ENCODE measurements around the gene CMYA5.

Gene CMYA5

DNA sequence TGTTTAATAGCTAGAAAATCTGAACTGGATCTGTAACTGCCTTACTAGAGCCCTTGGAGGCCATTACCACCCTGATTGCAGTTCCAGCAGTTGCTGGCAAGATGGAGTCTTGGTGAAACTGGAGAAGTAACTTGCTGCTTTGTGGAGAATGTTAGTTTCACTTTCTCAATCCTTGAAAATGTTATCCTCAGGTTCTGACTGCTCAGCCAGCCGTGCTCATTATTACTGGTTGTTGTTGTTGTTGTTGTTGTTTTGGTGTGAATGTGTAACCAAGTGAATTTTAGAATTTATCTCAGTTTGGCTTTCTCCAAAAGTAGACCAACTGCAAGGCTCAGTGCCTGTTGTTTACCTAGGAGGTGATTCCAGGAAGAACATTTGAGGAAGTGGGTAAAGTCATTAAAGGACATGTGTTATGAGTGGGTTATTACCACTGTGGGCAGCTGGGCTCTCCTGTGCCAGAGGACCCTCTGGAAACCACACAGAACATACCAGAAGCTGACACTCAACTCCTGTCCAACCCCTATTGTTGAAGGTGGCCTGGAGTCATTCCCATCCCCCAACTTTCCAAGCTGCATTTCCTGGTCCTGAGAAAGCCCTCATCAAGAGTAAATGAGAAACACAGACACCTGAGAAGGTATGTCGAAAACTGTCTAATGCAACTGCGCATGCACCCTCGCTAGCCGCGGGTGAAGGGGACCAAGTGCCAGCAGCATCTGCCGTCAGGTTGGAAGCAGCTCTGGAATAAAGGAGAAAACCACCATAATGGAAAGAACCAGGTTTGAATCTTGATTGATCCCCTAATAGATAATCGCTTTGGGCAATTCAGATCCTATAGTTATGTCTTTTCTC is 111.6 kb downstream of the CMYA5 start:
- no peak for DNase-seq

DNA sequence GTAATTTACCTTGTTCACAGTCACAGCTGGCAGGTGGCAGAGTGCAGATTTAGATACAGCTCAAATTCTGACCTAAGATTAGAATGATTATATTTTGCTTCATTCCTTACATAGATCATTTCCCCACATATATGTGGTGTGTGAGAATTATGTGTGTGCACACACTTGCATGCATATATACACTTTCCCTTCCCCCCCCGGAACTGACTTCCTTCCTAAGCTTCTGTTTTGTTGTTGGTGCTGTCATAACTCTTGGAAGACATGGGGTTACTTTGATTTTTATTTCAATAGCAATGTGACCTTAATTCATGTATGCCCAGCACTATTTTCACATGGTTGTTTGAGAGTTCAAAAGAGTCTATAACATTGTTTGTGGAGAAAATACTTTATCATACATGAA is 112.8 kb downstream of the CMYA5 start:
- DNase-seq = no peak

DNA sequence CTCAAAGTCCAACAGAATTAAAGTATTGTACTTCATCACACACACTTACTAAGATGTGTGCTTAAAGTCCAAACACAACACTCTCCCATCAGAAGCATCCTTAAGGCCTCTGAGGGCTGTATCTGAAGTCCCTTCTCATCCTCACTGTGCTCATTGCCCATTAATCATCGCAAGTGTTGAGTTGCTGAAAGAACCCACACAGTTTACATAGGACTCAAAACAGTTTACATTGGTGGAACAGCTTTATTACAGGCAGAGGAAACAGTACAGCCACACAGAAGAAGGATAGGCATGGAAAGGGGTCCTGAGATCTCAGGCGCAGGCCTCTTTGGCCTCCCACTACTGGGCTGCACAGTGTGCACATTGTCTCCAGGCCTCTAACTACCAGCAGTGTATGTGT is 113.4 kb downstream of the CMYA5 start:
- no peak for DNase-seq

DNA sequence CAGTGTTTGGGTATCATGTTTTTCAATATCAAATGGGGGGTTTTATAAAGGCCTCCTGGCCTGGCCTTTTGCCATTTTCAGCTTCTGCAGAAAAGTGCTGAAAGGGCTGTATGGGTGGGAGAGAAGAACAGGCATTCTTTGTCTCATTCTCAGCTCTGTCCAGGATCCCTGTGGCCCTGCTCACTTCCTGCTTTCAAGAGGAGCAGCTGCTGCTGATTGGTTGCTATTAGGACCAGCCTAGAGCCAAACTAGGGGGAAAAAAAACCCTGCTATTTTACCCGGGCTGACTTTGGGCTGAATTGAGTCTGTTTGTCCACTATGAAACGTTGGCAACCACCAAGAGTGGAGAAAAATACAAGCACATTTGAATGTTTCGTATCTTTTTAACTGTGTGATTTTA is 117.1 kb downstream of the CMYA5 start:
- no peak for DNase-seq

DNA sequence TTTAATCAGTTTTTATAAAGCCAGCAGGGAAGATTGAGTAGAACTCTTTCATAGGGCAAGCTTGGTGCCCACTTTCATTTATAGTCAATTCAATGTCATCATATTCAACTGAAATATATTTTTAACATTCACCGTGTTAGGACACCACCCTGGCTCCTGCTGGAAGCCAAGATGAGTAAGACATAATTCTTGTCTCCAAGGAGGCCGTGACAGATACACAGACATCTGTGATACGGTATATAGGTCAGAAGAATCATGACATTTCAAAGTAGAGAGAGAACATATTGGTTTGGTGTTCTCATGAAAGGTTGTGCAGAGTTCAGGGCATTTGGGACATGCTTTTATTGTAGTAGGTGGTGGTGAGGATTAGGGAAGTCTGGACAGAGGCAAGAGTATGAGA is 120.1 kb downstream of the CMYA5 start:
- DNase-seq = no peak

DNA sequence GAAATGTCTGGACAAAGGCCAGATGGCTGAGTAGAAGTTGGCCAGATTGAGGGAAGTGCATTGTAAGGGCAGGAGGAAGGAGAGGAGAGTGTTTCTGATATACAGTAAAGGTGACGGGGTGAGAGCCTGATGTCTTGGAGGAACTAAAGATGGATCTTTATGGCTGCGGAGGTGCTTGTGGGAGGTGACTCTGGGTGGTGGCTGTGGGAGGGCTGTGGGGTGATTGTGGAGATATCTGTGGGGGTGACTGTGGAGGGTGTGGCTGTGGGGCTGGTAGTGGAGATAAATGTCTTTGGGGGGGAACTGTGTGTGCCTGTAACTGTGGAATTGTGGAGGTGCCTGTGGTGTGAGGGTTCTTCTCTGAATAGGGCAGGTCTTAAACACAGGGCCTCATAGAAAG is 121.4 kb downstream of the CMYA5 start:
- no peak for DNase-seq

DNA sequence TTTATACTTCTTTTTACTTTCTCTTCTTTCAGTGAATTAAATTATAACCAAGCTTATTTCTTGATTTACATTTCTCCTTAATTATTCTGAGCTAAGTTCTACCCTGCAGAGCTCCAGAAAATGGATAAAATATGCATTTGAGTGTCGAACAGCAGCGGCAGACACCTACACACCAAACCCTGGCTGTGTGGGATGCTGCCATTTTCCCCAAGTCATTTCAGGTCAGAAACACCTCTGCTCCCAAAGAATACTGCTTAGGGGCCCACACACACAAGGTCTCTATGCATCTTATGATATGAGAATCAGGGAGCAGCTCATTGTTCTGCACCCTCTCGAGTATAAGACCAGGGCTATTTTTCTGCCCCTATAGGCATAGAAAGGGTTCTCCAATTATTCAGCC is 122.3 kb downstream of the CMYA5 start:
- DNase-seq = no peak

DNA sequence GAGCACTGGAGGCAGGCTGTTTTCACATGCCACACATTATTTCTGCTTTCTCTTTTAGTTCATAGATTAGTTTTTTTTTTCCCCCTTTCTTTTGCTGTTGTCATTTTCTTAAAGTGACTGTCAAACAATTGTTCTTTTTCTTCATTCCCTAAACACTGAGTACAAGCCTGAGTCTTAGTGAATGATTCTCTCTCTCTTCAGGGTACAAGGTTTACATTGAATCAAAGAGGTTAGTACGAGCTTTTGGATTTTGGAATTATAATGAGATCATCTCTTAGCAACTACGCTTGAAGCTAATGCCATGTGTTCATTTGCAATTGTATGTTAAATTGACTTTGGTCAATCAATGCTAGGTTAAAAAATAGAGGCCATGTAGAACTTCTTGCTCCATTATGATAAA is 125.1 kb downstream of the CMYA5 start:
- DNase-seq = no peak

DNA sequence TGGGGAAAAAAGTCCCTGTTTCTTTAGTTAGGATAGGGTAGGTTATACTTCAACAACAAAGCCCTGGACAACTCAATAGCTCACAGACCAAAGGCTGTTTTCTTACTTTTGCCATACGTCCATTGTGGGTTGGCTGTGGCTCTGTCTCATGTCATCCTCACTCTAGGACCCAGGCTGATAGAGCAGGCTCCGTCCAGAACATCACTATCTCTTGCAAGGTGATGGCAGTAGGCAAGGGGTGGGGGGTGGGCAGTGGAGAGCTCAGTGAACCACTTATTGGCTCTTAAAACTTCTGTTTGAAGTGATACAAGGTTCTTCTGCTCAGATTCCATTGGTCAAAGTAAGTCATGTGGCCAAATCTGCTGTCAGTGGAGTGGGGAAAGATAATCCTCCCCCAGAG is 126.4 kb downstream of the CMYA5 start:
- DNase-seq = no peak

DNA sequence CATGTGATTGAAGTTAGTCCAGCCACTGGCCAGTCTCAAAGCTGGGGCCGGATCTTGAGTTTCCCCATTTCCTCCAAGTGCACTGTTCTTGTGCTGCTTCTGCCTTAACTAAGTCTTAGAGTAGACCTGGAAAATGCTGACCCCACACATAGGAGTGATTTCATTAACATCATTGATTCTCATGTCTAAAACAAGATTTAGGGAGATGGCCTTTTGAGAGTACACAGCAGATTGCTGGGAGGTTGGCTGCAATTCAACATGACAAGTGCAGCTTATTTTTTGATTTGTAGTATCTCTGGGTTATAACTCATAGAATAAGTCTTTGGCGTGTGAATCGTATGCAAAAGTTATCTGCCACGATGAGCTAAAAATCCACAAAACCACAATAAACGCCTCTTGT is 131.0 kb downstream of the CMYA5 start:
- no peak for DNase-seq

DNA sequence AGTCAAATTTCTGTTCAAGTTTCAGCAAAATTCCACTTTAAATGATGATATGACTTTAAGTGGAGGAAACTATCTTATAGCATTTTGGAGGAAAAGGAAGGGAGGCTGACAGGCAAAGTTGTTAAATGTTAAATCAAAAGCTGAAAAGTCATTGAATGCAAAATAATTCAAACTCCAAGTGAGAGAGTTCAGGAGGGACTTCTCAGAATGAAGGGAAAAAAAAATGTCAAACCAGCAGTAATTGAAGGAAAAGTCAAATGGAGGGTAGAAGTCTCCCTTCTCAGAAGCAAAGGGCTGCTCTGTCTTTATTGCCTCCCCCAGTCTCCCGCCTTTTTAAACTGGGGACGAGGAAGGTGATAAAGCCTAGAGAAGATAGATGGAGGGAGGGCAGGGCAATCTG is 134.8 kb downstream of the CMYA5 start:
- no peak for DNase-seq

DNA sequence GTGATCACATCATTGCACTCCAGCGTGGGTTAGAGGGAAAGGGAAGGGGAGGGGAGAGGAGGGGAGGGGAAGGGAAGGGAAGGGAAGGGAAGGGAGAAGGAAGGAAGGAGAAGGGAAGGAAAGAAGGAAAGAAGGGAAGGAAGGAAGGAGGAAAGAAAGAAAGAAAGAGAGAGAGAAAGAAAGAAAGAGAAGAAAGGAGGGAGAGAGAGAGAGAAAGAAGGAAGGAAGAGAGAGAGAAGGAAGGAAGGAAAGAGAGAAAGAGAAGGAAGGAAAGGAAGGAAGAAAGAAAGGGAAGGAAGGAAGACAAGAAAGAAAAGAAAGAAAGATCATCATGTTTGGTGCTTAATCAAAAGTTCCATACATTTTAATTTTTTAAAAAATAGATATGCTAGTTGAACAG is 136.2 kb downstream of the CMYA5 start:
- no peak for DNase-seq

DNA sequence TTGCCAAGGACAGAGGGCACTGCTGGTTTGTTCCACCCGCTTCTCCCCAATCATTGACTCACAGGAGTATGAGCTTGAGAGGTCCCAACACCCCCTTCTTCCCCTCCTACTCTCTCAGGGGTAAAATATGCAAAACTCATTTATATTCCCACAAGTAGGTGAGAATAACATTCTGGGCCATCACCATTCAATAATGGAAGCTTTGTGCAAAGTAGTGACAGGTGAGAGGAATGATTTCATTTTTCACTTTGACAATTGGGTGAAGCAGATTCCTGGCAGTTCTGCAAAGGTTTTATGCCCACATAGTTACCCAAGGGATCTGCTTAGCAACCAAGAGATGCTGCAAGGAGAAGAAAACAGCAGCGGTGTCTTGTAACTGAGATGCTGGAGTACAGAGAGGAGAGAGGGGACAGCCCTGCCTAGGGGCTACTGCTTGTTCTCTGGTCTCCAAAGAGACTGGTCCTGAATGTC is 137.6 kb downstream of the CMYA5 start:
- DNase-seq = no peak

DNA sequence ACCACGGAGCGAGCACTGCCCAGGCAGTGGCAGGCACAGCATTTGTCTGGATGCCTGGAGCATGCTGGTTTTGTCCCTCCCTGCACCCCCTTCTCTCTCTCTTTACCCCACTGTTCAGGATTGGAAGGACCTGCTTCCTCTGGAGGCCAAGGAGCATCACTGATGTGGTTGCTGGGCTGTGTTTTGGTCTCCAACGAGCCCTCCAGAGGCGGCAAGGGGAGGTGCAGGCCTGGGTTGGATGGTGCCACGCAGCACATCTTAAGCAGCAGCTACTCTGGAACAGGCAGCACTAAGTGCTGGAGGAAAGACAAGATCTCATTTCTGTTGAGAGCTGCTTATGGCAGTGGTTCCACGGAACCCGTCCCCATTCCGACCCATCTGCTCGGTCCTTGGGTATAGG is 139.6 kb downstream of the CMYA5 start:
- DNase-seq = no peak

DNA sequence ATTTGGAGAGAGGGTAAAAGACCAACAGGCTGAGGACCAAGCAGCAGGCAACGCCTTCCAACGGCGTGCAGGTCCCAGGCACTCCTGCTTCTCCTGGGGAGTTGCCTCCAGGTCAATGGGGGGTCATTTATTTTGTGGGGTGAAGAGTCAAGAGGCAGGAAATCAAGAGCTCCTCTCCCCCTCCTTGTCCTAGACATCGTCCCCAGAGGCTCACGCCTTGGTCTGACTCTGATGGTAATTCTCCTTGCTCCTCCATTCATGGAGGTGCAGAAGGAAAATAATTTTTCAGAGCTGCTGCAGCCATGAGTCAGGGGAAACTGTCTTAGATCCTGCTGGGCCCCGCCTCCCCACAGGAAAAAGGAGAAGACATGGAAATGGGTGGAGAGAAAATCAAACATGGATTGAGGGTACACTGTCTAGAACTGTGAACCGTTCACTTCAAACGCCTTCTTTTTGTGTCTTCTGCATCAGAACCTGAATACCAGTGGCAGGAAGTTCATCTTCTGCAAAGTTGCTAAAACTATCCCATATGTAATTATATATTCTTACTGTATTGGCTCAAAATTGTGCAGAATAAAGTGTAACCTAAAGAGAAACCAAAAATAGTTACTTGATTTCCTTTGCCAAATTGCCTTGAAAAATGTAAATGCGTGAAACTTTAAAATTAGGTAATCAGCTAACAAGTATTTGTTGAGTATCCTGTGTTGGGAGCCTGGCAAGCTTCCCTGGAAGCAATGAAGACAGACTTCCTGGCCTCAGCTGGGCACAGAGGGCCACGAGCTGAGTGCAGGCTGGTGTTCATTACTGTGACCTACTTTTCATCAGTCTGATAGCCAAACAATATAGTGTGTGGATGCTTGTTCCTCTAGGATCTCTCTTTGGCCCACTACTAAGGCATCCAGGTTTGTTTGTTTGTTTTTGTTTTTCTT is 142.0 kb downstream of the CMYA5 start:
- no peak for DNase-seq

DNA sequence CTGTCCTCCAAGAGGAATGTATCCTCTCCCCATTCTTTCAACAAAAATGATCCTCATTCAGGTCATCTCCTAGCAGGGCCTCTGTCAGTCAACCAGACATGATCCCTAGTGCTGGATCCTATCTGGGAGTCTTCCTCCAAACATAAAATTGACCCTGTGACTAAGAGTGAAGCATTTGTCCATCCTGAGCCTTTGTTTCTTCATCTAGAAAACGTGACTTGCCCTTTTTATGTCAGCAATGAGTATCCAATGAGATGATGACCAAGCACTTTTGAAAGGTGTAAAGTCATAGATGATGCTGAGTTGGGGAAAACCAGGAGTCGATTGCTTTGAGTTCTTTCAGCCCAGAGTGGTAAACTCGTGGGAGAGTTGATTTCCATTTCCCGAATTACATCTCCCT is 143.3 kb downstream of the CMYA5 start:
- no peak for DNase-seq

DNA sequence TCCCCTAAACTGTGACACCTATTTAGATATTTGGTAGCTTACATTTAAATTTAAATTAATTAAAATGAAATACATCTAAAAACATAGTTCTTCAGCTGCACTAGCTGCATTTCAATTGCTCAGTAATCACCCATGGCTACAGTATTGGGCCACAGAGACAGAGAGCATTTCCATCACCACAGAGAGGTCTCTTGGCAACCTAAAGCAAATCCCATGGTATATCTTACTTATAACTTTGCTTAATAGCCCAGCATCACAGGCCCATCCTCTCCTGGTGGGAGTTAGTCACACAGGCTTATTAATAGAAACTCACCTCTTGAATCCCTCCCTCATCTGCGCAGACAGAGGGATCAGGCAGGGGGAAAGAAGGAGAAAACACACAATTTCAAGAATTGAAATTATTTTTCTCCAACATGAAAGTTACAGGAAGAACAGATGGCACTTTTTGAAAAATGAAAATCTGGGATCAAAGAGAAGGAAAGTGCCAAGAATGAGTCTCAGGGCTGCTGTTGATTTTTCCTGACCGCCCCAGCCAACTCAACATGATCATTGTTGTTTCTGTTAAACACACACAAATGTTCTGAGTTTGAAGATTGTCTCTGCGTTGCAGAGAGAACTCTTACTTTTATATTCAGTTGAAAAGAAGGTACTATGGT is 144.6 kb downstream of the CMYA5 start:
- no peak for DNase-seq

DNA sequence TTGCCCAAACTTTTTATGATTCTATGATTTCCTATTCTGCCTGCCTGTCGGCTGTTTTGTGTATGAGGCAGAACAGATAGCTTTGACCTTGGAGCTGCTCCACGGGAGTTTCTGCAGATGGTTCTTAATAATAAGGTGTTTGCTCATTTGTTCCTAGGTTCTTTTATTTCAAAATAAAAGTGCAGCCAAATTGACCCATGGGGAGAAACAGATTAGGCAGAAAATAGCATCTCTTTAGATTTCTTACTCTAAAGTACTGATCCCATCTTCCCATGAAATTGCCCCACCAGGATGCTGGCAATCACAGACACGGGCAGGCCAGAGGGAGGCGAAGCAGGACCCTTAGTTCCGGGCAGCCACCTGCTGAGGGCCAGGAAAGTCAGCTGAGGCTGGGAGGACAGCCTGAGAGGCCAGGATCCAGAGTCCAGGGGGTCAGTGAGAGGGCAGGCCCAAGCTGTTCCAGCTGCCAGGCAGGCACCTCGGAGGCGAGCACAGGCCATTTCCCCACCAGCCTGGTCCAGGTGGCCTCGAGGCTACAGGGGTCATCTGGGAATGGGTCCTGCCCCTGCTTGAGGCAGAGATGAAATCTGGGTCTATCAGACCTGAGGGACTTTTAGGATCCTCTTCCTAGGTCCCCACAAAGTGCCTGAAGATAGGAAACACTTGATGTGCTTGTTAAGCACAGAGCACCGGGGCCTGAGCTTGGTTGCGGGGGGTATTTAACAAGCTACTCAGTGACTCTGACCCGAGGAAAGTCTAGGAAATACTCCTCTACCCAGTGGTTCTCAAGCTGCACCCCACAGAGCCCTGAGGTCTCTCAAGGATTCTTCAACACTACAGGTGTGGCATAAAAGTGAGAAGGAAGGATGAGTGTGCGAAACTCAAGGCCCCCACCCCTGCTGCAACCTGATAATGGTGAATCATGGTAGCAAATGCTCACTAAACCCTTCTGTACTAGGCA is 145.4 kb downstream of the CMYA5 start:
- DNase-seq = no peak

DNA sequence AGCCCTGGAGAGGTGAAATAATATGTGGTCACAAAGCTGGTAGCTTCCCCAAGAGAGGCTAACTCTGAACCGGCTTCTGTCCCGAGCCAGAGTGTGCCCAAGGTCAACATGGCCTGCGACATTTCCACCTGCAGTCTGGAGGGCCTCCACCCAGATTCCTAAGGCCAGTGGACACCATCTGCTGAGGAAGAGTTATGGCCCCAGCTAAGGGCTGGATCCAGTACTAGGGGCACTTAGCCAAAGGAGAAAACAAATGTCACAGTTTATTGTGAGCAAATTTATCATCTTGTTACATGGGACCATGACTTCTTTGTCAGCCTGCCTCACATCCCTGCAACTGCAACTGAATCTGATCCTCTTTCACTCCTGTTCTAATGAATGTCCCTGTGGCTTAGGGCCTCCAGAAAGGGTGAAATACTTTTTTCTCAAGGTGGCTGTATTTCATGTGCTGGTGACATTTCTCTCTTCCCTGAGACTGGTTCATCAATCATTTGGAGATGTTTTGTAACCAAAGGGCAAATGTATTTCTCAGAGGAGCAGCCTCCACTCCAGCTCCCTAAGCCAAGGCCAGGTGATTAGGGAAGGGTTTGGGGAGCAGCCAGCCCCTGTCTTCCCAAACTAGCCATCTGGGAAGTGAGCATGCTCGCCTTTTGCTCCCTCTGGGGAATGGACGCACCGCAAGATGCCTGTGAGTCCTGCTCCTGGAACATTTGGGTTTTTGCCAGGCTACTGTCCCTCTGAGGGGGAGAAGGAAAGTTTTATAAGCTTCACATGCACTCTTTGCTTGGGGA is 148.3 kb downstream of the CMYA5 start:
- DNase-seq = no peak

DNA sequence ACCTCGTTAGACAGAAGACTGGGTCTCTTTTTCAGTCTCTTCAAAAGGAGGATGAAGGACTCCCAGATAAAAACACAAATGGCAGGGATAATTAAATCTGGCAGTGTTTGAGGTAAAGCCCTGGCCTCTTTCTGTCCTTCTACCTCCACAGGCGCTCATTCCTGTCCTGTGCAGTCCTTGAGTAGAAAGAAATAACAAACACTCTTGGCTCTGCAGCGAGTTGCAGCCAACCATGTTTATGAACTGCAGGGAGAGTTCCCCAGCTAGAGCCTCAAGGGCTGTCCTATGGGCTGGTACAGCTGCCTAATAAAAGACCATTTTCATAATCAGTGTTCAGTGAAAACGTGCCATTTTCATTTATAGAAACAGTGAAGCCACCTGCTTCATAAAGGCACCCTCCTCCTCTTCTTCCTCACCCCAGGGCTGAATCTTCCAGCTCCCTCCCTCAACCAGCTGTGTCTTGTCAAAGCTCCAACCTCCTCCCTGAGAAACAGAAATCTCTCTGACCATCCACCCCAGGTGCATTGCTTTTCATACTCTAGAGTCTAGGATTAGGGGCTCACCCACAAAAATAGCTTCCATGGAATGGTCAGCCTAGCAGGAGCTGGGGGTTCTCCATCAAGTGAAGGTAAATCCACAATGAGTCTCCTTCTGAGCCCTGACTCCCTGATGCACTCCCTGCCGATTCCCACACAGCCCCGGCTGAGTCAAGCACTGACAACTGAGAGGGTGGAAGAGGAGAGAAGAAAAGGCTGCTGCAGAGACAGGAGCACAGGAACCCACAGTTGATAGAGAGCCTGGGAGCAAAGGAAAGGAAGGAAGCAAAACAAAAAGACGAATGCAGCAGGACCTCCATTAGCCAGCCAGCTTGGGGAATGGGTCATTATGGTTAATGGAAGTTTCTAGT is 150.7 kb downstream of the CMYA5 start:
- DNase-seq = no peak

Measured in CD4-positive, alpha-beta T cell treated with Interleukin-4 for 4 hours (primary cell).